Measurements from ENCODE around the gene SLCO3A1.

Gene SLCO3A1

DNA sequence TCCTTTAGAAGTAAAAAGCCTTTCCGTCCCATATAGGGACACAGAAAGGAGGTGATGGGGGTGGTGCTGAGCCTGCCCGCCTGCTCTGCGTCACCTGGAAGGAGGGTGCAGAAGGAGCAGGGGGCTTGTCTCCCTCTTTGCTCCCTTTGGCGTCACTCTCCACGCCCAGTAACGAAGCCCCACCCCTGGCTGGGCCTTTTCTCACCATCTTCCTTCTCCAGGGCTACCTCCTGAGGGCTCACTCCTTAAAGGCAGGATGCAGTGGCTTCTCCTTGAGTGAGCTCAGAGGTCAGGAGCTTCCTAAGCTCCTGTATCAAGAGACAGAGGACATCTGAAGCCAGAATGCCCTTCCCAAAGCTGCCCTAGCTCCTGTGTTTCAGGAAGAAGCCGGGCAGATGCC lies 31.5 kb downstream of the SLCO3A1 start:
- no peak for DNase-seq

DNA sequence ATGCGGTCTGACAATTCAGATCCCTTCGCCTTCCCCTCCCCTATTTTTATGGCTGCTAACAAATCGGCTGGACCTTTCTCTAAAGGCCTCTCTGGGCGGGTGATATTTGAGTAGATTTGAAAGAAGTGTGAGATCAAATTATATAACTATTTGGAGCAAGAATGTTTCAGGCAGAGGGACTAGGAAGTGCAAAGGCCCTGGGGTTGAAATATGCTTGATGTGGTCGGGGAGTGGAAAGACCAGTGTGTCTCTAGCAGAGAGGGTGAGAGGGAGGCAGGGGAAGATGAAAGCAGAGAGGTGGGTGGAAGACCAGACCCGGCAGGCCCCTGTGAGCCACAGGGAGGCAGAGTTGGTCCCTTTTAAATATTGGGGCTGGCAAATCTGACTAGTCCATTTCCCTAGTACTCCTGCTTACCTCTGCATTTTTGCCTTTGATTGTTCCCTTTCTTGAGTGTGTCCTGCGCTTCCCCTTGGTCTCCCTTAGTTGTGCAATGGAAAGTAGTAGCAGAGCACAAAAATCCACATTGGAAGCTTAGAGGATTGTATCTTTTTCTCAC lies 32.3 kb downstream of the SLCO3A1 start:
- DNase-seq, result no peak

DNA sequence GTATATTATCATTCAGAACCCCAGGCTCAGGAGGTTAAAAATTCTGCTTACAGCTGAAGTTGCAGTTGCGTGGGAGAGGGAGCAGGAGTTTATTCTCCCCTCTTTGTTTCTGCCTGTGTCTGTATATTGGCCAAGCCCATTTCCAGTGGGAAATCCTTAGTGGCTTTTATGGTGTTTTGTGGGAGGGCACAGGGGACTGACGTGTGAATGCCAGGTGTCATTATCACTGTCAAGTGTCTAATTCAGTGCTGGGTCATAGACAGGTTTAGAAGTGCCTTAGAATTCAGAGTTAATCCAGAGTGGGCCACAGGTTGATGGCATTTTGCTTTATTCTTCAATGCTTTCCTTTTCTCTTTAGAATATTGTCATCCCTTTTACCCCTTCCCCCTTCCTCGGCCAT lies 33.4 kb downstream of the SLCO3A1 start:
- DNase-seq, result no peak

DNA sequence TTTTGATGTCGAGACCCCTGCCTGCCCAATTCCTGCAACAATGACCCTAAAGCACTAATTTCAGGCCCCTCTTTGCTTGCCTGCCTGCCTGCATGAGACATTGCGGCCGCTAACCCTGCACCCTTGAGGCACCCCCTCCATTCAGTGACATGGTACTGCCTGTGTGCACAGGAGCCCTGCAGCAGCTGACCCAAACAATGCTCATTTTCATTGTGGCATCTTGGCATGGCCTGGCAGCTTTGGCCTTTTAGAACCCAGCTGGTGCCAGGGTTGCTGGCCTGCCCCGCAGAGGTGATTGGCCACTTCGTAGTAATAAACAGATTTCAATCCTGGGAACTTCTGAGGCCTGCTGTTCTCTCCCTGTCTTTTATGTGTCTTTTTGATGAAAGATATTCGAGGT lies 33.8 kb downstream of the SLCO3A1 start:
- DNase-seq, result no peak

DNA sequence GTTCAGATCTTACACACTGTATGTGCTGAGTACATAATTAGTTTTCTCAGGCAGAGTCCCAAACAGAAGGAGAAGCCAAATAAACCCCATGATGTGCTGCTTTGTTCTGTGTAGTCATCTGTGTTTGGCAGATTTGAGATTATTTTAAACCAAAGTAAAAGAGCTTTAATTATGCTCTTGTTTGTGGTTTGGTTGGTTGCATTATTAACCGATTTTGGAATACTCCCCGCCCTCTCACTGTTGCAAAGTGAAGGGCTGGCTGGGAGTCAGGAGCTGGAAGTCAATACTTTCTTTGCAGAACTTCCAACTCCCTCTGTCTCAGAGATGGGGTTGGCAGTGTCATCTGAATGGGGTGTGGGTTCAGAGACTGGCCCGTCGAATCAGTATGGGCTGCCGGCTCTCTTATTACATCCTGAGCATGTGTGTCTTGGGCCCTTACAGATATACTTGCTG lies 34.4 kb downstream of the SLCO3A1 start:
- DNase-seq, result no peak

DNA sequence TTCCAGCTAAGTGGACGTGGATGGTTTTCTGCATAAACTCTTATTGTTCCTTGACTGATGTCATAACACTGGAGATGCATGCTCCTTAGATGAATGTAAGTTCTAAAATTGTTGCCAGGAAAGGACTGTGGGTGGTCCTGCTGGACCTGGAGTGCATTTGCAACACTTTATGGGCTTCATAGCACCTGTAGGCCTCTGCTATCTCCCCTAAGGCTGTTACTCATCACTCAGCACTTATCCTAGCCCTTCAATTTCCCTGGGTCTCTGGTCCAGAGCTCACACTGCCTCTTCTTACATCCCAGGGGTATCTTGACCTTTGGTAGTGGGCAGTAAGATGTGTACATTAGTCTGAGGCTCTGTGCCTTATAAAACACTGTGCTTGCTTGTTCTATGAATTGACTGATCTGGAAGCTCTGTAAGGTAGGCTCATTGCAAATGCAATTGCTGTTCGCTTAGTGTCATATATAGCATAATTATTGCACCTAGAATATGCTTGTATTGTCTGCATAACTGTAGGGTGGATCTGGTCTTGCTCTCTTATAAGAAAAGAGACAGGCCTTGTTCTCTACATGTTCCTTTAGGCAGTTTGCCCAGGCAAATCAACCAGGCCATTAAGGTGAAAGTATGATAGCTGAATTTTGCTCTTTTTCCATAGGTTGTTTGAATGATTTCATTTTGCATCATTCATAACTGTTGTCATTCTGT lies 35.8 kb downstream of the SLCO3A1 start:
- DNase-seq, result no peak

DNA sequence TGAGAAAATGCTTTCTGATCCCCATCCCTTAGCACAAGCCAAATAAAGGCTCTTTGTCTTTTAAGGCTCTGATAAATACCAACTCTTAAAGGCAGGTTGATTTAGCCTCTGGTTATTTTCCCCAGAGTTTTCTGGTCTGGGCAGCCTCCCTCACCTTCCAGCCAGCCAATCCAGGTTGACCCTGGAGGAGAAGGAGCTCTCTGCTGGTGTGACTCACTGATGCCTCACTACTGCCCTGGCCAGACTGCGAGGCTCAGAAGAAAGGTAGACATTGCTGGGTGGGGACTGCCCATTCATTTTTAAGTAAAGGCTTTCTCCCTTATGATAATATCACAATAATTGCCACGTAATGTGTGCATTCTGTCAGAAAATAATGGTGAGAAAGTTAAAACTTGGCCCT lies 37.1 kb downstream of the SLCO3A1 start:
- no peak for DNase-seq

DNA sequence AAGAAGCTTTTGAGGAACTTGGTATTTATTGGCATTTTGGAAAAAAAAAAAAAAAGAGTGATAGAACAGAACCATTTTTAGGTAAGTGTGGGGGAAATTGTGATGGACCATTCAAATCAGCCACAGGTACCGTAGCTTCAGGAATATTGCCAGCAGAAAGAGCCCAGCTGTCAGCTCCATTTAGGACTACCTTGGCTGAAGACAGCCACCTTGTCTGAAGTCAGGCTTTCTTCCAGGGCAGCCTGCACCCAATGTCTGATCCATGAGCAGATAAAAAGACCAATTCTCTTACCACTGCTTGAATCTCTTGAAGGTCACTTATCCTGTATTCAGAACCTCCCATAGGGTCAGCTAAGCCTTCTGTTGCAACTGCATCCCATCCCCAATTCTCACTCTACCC lies 37.6 kb downstream of the SLCO3A1 start:
- DNase-seq, result no peak

DNA sequence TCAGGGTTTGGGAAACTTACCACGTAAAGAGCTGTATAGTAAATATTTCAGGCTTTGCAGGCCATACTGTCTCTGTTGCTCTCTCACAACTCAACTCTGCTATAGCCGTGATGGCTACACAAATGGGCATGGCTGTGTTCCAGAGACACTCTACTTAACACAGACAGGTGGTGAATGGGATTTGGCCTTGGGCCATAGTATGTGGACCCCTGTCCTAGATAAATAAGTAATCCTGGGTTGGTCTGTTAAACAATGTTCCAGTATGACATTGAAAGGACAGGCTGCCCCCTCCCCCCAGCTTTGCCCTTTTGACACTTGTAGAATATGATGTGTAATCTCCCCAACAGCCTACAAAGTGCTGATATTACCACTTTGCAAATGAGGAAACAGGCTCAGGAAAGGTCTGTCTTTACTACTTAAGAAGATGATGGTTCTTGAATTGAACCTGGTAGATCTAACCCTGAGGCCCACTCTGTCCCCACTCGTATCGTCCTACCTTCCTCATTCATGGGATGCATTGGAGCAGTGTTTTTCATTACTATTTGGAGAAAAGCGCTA lies 38.4 kb downstream of the SLCO3A1 start:
- DNase-seq, result no peak

DNA sequence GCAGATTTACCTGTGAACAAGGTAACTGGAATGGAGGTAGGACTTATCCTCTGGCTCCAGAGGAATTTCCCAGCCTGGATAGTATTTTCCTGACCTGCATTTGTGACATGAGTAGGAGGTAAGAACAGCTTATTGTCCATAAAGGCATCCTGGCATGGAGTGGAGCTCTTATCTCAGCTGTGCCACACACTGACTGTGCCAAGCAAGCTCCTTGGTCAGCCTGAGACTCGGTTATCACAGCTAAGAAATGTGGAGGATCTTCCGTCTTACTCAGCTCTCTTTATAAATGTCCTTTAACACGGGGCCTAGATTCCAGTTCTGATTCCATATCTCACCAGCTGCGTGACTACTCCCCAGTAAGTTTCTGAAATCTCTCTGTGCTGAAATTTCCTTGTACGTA lies 38.9 kb downstream of the SLCO3A1 start:
- DNase-seq, result no peak

DNA sequence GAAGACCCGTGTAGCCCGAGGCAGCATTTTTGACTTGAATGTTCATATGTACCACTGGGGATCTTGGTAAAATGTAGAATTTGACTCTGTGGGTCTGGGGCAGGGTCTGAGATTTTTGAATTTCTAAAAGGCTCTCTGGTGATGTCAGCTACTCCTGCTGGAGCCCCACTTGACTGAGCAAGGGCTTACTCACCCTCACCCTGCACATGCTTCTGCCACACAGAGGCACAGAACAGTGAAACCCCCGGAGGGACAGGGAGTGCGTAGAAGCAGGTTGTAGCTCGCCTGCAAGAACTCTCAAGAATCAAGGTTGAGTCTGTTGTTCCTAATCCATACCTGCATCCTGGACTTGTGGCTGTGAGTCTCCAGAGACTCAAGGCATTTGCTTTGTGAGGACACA lies 41.1 kb downstream of the SLCO3A1 start:
- DNase-seq, result no peak

DNA sequence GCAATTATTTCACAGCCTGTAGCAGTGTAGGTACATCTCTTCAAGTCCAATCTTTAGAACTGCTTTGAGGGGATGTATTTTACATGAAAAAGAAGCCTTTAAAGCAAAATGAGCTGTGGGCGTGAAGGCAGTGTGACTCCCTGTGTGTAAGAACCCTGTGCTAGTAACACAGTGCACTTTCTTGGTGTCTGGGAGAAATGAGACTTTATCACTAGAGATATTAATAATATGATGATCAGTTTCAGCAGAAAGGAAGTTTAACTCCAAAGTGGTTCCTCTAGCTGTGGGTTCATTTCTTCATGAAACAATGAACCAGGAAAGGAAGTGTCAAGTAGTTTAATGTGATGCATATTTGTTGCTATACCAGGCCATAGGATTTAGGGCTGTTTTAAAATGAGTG lies 41.5 kb downstream of the SLCO3A1 start:
- no peak for DNase-seq

DNA sequence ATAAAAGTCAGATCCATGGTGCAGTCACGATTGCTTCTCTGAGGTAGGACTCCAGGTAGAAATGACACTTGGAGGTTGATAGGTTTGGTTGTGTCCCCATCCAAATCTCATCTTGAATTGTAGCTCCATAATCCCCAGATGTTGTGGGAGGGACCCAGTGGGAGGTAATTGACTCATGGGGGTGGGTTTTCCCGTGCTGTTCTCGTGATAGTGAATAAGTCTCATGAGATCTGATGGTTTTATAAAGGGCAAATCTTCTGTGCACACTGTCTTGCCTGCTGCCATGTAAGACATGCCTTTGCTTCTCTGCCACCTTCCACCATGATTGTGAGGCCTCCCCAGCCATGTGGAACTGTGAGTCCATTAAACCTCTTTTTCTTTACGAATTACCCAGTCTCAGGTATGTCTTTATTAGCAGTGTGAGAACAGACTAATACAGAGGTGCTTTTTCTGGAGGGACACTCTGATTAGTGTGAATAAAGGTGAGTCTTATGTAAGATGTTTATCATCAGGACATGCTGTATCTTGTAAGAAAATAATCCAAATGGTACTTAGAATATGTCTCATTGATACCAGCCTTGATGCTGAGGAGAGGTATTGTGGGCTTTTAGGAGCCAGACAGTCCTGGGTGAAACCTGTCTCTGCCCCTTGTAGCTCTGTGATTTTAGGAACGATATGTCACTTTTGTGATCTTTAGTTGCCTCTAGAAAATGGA lies 43.0 kb downstream of the SLCO3A1 start:
- no peak for DNase-seq

DNA sequence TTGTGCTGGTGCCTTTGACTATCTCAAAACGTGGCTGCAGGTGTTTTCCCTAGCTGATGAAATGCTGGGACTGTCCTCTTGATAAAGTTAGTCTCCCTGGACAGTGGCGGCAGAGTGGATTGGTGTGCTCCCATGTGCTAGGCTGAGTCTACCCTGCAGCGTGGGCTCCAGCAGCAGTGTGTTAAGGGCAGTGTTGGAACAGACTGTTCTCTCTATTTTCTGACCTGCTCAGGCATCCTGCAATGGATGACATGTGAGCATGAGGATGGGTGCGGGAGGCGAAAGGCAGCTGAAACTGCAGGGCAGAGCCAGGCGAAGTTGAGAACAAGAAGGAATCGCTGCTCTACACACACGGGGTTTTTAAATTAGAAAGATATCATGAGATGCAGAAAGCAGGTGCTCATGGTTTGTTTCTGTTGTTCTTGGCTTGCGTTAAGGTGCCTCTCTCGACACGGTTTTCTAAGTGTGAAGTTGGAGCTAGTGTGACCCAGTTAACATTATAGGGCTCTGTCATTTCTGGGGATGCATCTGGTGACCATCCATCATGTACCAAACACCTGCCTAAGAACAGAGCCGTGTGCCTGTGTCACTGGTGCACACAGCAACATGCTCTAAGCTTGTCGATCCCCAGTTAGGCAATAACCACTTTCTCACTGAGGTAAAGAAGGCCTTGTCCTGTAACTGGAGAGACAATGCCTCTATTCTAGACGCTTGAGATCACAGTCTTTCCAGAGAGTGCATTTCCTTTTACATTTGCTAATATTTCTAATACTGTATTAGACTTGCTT lies 44.3 kb downstream of the SLCO3A1 start:
- DNase-seq, result no peak

DNA sequence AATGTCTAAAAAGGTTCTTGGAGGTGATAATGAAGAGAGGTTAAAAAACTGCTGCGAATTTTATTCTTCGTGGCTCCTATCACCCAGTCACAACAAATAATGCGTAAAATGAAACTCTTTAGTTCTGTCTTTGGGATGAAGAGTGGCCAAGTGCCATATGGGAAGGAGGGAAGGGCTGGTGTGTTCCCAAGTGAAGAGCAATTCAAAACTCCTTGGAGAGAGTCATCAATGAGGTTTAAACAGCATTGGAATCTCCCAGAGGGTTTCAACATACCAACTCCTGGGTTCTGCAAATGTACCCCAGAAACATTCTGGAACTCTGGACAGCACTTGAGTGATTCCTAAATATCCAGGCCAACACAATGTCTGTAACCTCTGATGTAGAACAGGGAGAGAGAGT lies 45.3 kb downstream of the SLCO3A1 start:
- no peak for DNase-seq

DNA sequence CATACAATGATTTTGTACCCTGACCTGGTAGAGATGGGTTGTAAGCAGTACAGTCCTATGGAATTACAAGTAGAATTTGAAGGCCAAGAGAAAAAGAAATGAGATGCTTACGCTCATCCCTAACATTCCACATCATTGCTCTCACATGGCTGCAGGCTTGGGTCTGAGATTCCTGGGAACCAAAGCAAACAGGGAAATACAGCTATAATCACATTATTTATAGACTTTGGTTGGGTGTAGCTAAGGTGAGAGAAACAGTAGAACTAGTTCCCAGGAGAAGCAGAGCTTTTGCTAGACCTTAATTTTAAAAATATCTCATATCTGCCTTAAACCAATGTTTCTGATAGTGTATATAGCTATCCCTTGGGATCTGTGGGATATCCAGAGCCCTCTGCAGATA lies 51.4 kb downstream of the SLCO3A1 start:
- DNase-seq, result no peak

DNA sequence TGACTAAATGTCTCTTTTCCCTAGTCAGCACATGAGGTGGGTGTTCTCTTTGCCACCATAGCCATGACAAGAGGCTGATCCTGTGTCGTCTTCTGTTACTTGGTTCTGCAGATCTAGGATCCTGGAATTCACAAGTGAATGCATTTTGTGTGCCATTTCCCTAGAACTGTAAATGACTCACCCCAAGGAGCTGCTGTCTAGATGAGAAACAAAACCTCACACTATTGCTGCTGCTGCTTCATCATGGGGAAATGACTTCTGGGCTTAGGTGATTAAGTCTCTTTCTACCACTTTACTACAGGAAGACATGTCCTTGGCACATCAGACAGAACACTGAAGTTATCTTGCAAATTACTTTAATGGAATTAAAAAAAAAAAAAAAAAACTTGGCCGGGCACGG lies 54.9 kb downstream of the SLCO3A1 start:
- no peak for DNase-seq

DNA sequence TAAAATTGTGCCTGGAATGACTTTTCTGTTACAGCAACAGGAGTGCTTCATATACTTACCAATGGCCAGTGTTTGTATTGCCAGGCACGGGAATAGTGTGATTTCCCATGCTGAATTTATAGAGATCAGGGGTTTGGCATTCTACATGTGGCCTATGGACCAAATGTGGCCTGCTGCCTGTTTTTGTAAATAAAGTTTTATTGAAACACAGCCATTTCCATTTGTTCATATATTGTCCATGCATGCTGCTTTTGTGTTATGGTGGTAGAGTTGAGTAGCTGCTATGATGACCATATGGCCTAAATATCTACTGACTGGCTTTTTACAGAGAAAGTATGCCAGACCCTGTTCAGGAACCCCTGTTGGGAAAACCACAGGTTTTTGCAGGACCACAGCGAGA lies 55.6 kb downstream of the SLCO3A1 start:
- no peak for DNase-seq

DNA sequence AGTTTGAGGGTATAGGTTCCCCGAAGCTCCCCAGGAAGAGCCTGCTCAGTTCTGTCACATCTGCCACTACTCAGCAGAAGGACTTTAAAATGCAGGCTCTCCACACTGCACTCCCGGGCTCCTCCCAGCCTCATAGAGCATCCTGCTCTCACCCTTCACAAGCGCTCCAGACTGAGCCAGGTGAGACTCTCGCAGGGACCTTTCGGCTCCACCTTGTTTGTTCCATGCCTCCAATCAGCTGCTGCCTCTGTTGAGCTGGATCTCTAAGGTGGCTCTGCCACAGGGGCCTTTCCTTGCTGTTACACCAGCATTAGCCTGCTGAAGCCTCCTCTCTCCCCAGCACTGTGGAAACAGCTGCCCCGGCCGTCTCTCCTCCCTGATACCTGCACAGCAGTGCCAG lies 56.1 kb downstream of the SLCO3A1 start:
- no peak for DNase-seq

DNA sequence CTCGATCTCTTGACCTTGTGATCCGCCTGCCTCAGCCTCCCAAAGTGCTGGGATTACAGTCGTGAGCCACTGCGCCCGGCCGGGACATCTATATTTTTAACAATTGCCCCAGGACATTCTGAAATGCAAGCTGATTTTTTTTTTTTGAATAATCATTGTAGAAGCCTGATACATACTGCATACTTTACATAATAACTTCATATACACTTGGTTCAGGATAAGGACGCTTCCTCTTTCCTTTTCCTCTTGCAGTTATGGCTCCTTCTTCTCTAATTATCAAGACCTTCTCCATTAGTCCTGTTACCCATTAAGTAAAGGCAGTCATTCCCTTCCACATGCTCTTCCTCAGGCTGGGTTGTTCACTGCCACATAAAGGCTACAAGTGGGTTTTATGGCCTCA lies 58.3 kb downstream of the SLCO3A1 start:
- no peak for DNase-seq

DNA sequence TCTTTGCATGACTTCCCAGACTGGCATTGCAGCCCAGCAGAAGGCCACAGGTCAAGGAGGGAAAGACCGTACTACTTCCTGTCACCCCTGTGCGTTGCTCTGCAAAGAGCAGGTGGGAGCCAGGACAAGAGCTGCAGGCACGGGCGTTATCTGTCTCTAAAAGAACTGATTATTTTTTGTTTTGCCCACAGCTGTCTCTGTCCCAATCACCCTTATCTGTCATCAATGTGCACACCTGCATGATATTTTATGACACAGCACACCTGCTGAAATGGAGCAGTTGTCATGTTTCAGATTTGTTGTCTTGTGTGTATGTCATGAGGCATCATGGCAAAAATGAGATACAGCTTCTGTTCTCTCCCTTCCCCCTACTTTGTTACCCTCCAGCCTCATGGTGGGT lies 58.8 kb downstream of the SLCO3A1 start:
- DNase-seq, result no peak

DNA sequence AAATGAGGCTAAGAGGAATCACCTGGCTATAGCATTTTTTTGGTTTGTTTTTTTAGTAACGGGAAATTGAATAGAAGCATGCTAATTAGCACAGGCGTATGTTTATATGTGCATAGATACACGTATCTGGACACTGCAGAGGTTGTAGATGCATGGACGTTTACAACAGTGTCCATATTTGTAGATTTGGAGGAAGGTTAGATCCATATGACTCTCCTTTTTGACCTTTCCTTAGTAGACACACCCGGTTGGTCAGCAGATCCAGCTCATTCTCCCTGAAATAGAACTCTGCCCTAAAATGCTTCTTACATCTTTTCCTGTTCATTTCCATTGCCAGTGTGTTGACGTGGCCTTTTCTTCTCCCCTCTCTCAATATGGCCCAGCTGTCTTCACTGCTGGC lies 60.1 kb downstream of the SLCO3A1 start:
- no peak for DNase-seq

DNA sequence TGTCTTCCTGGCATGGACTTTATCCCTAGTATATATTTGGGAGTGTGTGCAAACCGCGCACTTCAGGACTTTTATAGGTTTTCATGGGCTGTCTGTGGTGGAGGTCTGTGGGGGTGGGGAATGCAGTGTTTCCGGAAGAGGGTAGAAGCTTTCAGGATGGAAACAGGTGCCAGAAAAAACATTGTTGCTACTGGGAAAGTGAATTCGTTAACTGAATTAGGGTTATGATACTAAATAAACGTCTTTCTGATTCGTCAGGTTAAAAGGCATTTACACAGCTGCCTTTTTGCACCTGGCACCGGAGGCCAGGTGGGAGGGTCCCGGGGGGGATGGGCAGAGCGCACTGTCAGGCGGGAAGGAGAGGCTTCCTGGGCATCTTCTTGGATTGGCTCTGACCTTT lies 62.1 kb downstream of the SLCO3A1 start:
- no peak for DNase-seq
